ENCODE results near the gene HYCC1.

Gene HYCC1

GRCh38 chr7:23002698-23003097 is 11.2 kb downstream of the HYCC1 start:
- no peak overlapping the region for H3K27ac Mint-ChIP-seq
- no peaks in the 10 kb centered on the region for H3K27me3 Mint-ChIP-seq
- no peak for ATAC-seq
- no peaks in the 10 kb centered on the region for H3K36me3 Mint-ChIP-seq
- H3K9me3 Mint-ChIP-seq, result no peaks in the 10 kb centered on the region
- no peak overlapping the region for H3K4me3 Mint-ChIP-seq
- H3K4me1 Mint-ChIP-seq, result peaks cover 31% of the 10 kb centered on the region

GRCh38 chr7:23001610-23002009 is 12.3 kb downstream of the HYCC1 start:
- Mint-ChIP-seq H3K9me3 (no peaks in the 10 kb centered on the region), H3K36me3 (no peaks in the 10 kb centered on the region), H3K27me3 (no peaks in the 10 kb centered on the region), H3K27ac (no peak overlapping the region), H3K4me3 (no peak overlapping the region), H3K4me1 (peaks cover 31% of the 10 kb centered on the region)
- ATAC-seq, result no peak

- H3K27ac Mint-ChIP-seq, result no peak overlapping the region
- H3K36me3 Mint-ChIP-seq, result no peaks in the 10 kb centered on the region
- H3K9me3 Mint-ChIP-seq, result no peaks in the 10 kb centered on the region
- no peak overlapping the region for H3K4me3 Mint-ChIP-seq
- no peaks in the 10 kb centered on the region for H3K27me3 Mint-ChIP-seq
- ATAC-seq, result no peak
- peaks cover 28% of the 10 kb centered on the region for H3K4me1 Mint-ChIP-seq
These were observed 13.2 kb downstream of the HYCC1 start for GRCh38 chr7:23000597-23001360.

- no peaks in the 10 kb centered on the region for H3K27me3 Mint-ChIP-seq
- H3K36me3 Mint-ChIP-seq, result peaks cover 5% of the 10 kb centered on the region
- H3K4me3 Mint-ChIP-seq, result no peak overlapping the region
- peaks cover 37% of the 10 kb centered on the region for H3K4me1 Mint-ChIP-seq
- ATAC-seq, result no peak
- no peak overlapping the region for H3K27ac Mint-ChIP-seq
- H3K9me3 Mint-ChIP-seq, result no peaks in the 10 kb centered on the region
These were observed 15.4 kb downstream of the HYCC1 start for GRCh38 chr7:22998519-22998896.

DNA sequence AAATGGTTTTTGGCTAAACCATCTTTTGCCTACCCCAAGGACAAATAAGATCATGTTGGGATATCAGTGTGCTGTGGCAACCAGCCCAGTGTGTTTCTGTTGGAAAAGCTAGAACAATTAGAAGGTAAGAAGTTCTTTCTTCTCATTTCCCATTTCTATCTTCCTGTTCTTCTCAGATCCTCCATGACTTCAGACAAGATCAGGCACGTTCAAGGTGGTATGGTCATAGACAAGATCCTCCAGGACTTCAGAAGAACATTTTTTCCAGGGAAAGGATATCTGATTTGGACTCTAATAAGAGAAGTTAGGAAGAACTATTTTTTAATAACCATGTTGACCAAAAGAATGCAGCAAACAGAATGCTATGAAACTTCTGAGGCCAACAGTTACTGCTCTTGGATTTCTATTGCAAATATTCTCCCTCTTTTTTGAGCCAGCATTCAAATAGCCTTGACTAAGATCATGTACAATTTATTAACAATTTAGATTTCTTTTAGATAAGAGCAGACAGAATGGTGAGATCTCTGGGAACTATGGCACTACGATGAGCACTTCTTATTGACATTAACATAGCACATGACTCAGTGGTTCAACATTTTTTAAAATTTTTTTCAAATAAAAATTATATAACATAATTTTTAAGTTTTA is 15.9 kb downstream of the HYCC1 start:
- ATAC-seq, result no peak
- no peaks in the 10 kb centered on the region for H3K9me3 Mint-ChIP-seq
- H3K27ac Mint-ChIP-seq, result no peak overlapping the region
- H3K4me1 Mint-ChIP-seq, result peaks cover 40% of the 10 kb centered on the region
- no peak overlapping the region for H3K4me3 Mint-ChIP-seq
- peaks cover 5% of the 10 kb centered on the region for H3K36me3 Mint-ChIP-seq
- H3K27me3 Mint-ChIP-seq, result no peaks in the 10 kb centered on the region

DNA sequence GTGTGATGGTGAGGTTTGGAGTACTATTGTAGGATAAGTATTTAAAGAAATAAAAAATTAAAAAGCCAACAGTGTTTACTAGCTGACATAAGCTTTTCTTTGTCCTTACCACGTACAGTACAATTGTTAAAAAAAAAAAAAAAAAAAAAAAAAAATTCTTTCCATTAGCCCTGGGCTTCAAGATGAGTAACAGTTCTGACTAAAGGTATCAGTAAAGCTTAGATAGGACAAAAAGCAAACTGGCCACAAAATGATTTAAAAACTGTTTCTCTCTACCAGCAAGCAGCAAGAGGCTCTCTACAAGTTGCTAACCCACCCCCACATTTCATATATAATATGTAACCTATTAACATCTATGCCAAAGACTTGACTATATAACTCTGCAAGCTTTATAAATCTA is 17.5 kb downstream of the HYCC1 start:
- H3K4me1 Mint-ChIP-seq, result peaks cover 35% of the 10 kb centered on the region
- H3K27ac Mint-ChIP-seq, result no peak overlapping the region
- H3K27me3 Mint-ChIP-seq, result no peaks in the 10 kb centered on the region
- no peak overlapping the region for H3K4me3 Mint-ChIP-seq
- H3K9me3 Mint-ChIP-seq, result no peaks in the 10 kb centered on the region
- no peak for ATAC-seq
- H3K36me3 Mint-ChIP-seq, result peaks cover 5% of the 10 kb centered on the region

DNA sequence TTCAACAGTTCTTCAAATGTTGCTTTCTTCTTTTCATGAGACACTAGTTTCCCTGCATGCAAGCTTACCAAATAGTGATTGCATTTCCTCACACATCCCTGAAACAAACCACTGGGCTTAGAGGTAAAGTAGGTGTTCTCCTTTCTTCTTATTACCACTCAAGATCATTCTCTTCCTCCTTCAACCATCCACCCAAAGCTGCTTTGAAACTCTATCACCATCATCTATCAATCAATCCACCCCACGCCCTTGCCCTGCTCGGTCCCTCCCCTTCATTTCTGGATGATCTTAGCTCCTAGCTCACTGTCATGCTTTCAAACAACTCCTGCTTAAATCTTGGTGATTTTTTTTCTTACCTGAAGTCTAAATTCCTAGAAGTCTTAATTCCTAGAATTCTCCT is 18.9 kb downstream of the HYCC1 start:
- ATAC-seq, result no peak
- H3K27ac Mint-ChIP-seq, result no peak overlapping the region

DNA sequence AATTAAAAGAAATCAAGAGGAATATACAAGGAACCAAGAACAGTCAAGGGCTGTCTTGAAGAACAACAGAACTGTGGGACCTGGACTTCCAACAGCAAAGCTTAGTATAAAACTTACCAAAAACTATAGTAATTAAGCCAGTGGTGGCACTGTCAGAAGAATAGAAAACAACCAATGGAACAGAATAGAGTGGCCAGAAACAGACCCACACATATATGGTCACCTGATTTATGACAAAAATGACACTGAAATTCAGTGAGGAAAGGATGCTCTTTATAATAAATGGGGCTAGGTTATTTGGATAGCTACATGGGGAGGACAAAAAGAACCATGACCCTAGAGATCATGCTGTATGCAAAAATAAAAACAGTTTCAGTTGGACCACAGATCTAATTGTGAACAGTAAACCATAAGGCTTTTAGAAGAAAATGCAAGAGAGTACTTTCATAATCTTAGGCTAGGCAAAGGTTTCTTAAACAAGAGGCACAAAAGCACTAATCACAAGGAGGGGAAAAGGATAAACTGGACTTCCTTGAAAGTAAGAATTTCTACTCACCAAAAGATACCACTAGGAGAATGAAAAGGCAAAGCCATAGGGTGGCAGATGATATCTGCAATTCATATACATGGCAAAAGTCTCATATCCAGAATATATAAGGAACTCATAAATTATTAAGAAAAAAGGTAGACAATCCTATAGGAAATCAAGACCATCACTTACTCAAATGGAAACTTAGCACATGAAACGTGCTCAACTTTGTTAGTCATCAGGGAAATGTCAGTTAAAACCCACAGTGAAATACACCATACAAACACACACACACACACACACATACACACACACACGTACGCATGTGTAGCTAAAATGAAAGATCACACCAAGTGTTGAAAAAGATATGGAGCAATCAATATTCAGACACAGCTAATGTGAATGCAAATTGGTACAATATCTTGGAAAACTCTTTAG is 20.8 kb downstream of the HYCC1 start:
- no peak for ATAC-seq
- H3K27me3 Mint-ChIP-seq, result no peaks in the 10 kb centered on the region
- H3K4me1 Mint-ChIP-seq, result peaks cover 24% of the 10 kb centered on the region
- H3K36me3 Mint-ChIP-seq, result peaks cover 5% of the 10 kb centered on the region
- H3K27ac Mint-ChIP-seq, result no peak overlapping the region
- H3K9me3 Mint-ChIP-seq, result no peaks in the 10 kb centered on the region
- no peak overlapping the region for H3K4me3 Mint-ChIP-seq

More for the DNA sequence above, 18.9 kb downstream of the HYCC1 start:
- Mint-ChIP-seq H3K4me1 (peaks cover 30% of the 10 kb centered on the region), H3K9me3 (no peaks in the 10 kb centered on the region), H3K36me3 (peaks cover 5% of the 10 kb centered on the region), H3K27me3 (no peaks in the 10 kb centered on the region), H3K4me3 (no peak overlapping the region)

DNA sequence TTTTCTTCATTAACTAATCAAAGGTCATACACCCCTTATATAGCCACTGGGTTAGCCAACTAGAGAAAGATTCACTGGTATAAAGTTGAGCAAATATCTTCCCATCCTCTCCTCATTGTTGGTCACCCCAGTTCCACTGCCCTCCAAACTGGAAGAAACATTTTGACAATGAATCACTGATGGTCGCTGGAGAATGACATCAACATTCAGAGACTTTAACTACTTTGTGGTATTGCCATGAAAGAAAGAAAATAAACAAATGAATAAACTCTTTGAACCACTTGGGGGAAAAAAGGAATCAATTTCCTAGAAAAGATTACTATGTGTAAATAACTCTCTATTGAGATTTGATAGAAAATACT is 23.4 kb downstream of the HYCC1 start:
- Mint-ChIP-seq H3K4me1 (peaks cover 24% of the 10 kb centered on the region), H3K9me3 (no peaks in the 10 kb centered on the region), H3K27ac (no peak overlapping the region), H3K4me3 (no peak overlapping the region), H3K27me3 (no peaks in the 10 kb centered on the region), H3K36me3 (peaks cover 11% of the 10 kb centered on the region)
- no peak for ATAC-seq

GRCh38 chr7:22989643-22990587 is 24.0 kb downstream of the HYCC1 start:
- H3K4me3 Mint-ChIP-seq, result no peak overlapping the region
- peaks cover 8% of the 10 kb centered on the region for H3K36me3 Mint-ChIP-seq
- no peaks in the 10 kb centered on the region for H3K27me3 Mint-ChIP-seq
- no peaks in the 10 kb centered on the region for H3K9me3 Mint-ChIP-seq
- H3K27ac Mint-ChIP-seq, result no peak overlapping the region
- H3K4me1 Mint-ChIP-seq, result peaks cover 17% of the 10 kb centered on the region
- no peak for ATAC-seq

DNA sequence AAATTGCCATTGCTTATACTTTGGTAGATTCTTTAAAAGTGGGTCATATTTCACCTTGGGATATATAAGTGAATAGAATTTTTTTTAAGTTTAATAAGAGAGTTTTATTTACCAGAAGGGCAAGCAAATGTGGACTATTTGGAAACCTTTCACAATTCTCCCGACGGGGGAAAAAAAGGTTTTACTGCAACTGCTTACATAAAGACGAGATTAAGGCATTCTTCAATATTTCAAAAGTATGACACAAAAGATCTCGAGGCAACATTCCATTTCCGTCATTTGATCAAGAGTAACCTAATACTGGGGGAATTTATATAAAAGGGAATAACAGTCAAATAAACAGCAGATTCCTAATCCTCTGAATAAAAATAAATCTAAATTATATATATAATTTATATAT is 28.5 kb downstream of the HYCC1 start:
- Mint-ChIP-seq H3K36me3 (peaks cover 19% of the 10 kb centered on the region), H3K4me1 (no peaks in the 10 kb centered on the region), H3K9me3 (no peaks in the 10 kb centered on the region), H3K27ac (no peak overlapping the region), H3K27me3 (no peaks in the 10 kb centered on the region), H3K4me3 (no peak overlapping the region)
- ATAC-seq, result no peak

DNA sequence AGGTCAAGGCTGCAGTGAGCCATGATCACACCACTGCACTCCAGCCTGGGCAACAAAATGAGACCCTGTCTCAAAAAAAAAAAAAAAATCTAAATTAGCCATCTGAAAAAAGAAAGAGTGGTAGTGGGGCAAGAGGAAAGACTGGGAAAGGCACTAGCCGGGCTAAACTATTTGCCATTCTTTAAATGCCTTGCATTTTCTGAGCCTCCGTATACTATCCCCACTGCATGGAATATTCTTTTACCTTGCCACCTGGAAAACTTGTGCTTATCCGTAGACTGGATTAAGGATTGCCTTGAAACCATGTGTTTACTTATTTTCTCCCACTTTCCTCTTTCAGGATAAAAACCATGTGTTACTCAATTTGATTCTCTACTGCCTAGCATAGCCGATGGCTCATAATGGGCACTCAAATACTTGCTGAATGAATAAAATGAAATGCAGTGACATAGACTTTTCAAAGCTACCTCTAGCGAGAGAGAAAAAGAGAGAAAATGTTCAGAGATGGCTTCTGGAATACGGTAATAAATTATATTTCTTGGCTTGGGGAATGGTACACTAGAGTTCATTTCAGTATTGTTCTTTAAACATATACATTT is 30.6 kb downstream of the HYCC1 start:
- Mint-ChIP-seq H3K36me3 (peaks cover 19% of the 10 kb centered on the region), H3K4me3 (no peak overlapping the region), H3K9me3 (no peaks in the 10 kb centered on the region), H3K27ac (no peak overlapping the region), H3K27me3 (no peaks in the 10 kb centered on the region), H3K4me1 (no peaks in the 10 kb centered on the region)
- no peak for ATAC-seq

DNA sequence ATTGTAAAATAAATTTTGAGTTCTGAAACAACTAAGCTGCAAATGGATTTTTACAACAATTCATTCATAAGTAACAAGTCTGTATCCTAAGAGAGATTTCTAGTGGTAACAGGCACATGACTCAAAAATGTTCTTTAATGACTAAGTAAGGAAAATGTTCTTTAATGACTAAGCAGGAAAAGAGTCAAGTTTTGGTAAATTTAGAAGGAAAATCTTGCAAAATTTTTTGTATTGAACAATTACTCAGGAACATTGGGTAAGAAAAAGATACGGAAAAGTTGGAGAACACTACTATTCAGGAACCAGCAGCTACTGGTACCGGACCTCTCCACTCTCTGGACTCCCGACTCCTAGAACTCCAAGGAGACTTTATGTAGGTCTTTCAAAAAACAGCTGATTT is 33.5 kb downstream of the HYCC1 start:
- no peaks in the 10 kb centered on the region for H3K9me3 Mint-ChIP-seq
- ATAC-seq, result no peak
- no peak overlapping the region for H3K4me3 Mint-ChIP-seq
- no peaks in the 10 kb centered on the region for H3K4me1 Mint-ChIP-seq
- peaks cover 22% of the 10 kb centered on the region for H3K36me3 Mint-ChIP-seq
- H3K27ac Mint-ChIP-seq, result no peak overlapping the region
- no peaks in the 10 kb centered on the region for H3K27me3 Mint-ChIP-seq

- Mint-ChIP-seq H3K27me3 (no peaks in the 10 kb centered on the region), H3K36me3 (peaks cover 28% of the 10 kb centered on the region), H3K9me3 (peaks cover under 1% of the 10 kb centered on the region), H3K4me3 (no peak overlapping the region), H3K27ac (no peak overlapping the region), H3K4me1 (no peaks in the 10 kb centered on the region)
- no peak for ATAC-seq
These were observed 34.1 kb downstream of the HYCC1 start for GRCh38 chr7:22979861-22980260.
